ENCODE data around the gene ERGIC2.
A peak's percentile ranks its signal among the peaks of the same experiment; 100 is the strongest.

The ERGIC2 gene

DNA sequence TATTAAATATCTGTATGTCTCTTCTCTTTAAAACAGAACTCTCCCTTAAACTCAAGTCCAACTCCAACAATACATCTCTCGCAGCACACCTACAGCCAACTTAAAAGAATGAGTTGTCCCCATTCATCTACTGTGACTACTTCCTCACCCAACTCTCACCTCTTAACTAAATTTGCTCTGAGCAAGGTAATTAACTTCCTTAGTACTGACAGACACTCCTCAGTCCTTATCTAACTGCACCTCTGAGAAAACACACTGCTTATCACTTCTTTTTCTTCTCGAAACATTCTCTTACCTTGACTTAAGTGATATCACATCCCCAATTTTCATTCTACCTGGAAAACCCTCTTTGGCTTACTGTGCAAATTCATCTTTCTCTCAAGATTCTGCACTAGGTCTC lies 7.0 kb downstream of the ERGIC2 start:
- DNase-seq: no peak

DNA sequence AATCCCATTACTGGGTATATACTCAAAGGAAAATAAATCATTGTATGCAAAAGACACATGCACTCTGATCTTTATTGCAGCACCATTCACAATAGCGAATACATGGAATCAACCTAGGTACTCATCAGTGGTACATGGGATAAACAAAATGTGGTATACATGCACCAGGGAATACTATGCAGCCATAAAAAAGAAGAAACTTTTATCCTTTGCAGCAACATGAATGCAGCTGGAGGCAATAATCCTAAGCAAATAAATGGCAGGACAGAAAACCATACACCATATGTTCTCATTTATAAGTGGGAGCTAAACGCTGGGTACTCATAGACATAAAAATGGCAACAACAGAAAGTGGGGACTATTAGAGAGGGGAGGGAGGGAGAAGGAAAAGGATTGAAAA lies 15.9 kb downstream of the ERGIC2 start:
- DNase-seq: no peak

DNA sequence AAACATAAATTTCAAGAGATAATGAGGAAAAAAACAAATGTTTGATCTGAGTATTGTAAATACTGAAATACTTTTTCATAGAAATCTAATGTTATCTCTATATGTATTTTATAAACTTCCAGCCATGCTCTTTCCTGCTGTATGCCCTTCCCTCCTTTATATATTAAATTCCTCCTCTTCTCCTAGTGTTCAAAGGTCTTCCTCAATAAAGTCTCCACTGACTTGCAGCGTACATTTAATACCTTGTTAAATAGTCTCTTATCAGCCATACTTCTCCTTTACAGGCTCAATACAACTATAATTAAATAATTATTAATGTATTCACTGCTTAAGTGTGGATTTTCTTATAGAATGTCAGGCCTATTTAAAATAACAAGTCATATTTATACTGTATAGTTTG lies 26.0 kb downstream of the ERGIC2 start:
- no peak for DNase-seq

DNA sequence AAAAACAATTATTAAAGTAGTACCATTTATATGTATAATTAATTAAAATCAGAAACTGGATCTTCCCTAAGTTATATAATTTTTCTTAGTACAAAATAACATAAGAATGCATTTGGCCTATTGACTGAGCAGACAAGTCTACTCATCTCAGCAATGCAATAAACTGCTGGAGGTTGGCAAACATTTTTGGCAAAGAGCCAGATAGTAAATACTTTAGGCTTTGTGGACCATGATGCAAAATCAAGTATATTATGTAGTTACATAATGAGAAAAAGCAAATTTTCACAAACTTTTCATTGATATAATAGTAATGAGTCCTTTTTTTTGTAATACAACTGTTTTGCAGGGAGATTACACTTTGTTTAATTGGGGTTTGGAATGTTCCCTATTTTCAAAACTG lies 30.9 kb downstream of the ERGIC2 start:
- no peak for DNase-seq

DNA sequence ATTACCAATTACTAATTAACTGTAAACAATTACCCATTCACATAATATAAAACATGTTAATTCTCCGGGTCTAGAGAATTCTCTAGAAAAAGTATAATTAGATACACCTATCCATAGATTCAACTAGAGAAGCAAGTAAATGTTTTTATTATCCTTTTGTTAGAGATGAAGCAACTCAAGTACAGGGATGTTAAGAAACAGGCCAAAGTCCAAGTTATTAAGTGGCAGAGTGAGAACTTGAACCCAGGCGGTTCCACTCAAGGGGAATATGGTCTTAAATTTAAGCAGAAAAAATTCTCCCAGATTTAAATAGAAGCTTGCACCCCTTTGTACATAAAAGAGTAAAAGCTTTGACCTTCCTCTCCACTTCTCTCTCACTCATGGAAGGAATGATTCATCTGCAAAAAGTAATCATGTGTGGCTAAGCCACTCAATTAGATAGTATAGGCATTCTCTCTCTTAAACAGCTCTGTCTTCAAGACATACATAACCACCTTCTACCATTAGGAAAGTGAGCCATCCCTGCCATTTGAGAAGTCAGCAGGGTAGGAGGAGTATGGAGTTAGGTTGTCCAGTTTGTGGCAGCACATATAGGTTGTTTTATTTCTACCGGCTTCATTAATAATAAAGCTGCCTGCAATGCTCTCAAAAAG lies 34.1 kb downstream of the ERGIC2 start:
- DNase-seq: no peak

DNA sequence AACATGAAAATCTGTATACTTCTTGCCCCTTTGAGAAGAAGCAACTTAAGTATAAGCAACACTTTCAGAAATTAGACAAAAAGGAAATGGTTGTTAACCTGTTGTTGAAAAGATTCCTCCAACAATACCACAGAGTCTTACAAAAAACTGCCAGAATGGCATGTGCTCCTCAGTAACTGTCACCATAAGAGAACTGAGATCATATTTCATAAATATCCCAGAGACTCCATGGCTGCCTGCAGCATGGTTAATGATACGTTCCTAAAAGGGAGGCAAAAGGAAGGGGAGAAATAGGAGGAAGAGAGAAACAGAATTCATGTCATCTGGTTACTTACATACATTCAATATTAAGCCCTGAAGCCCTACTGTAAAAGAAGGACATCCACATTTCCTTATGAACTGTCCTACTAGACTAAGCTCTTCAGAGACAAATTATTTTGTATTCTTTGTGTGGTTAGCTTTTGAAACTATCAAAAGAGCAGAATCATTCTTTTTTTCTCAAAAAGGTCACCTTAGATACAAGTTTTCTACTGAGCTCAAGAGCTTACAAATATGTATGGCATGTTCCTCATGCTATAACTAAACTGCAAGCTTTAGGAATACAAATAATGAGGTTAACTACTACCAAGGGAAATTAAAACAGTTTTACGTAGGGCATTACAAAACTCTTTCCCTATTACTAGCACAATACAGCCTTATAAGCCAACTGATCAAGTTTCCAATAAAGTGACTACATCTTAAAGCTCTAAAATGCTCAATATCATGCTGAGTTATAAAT lies 37.8 kb downstream of the ERGIC2 start:
- DNase-seq: no peak

DNA sequence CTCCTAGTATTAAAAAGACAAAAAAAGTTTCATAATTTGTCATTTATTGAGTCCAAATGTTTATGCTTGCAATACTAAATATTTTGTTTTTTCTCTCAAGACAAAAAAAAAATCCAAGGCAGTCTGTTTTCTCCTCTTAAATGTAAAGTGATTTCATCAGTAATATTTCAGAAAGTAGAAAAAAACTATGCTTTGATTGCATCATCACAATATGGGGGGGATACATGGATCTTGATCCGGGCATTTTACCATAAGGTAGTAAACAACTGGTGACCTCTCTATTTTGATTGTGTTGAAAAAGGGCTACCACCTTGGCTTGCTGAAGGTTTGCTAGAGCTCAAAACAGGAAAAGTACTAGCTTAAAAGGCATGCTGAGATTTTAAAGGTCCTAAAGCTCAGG lies 43.6 kb downstream of the ERGIC2 start:
- no peak for DNase-seq

DNA sequence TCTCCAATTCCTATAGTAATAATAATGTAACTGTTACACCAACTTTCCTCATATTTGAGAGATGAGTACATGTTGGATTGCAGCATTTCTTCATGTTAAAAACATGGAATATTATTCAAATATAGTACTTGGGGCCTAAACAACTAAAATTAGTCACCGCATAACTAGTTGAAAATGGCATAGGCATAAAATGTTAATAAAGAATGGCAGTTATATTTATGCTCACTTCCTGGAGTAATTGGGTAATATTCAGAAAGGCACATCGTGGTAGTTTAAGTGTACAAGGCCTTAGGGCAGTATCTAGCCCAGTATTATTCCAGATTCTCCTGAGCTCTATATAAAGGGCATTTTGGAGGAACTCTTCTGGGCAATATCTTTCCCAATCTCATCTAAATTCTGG lies 46.0 kb downstream of the ERGIC2 start:
- no peak for DNase-seq

DNA sequence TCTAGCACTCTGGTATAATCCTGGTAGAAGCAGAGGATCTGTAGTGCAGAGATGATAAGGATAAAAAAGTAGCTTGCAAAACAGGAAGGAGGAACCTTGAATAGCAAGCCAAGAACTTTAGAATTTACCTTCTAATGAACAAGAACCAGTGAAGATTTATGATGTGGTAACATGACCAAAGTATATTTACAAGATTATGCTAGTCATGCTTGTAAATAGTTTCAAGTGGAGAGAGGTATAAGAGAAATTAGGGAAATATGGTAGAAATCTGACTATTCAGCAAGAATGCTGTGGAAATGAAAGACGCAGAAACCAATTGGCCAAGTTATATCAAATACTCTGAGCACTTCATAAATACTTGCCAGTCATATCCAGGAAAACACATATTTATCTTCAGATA lies 47.8 kb downstream of the ERGIC2 start:
- no peak for DNase-seq

DNA sequence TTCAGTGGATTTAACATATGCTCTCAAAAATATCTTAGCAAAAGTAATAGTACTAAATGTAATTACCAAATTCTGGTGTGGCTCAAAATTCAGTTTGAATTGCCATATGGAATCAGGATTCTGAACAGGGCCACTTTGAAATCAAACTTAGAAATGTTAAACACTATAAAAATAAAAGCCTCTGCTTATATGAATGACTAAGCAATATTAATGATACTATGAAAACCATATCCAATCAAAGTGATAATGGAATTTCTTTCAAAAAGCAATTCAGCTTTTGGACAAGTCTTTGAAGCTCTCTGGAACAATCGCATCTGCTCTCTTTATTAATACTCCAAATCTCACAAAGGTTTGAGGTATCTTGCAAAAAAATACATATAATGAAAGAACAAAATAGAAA lies 51.6 kb downstream of the ERGIC2 start:
- DNase-seq: no peak

DNA sequence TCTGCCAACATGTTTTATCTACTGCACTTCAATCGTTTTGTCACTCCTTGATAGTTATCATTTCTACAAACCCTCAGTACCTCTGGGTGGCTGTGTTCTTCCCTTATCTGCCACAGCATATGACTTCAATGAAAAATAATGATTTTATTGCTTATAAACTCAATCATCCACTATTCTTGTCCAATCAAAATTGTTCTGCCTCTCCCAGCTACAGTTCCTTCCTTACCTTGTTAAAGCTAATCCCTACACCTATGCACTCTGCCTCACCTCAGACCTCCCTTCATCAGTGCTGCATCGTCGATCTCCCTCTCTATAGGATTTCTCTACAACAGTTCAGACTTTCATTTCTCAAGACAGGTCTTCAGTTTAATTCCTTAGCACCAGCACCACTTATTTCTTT lies 58.8 kb downstream of the ERGIC2 start:
- DNase-seq: no peak

DNA sequence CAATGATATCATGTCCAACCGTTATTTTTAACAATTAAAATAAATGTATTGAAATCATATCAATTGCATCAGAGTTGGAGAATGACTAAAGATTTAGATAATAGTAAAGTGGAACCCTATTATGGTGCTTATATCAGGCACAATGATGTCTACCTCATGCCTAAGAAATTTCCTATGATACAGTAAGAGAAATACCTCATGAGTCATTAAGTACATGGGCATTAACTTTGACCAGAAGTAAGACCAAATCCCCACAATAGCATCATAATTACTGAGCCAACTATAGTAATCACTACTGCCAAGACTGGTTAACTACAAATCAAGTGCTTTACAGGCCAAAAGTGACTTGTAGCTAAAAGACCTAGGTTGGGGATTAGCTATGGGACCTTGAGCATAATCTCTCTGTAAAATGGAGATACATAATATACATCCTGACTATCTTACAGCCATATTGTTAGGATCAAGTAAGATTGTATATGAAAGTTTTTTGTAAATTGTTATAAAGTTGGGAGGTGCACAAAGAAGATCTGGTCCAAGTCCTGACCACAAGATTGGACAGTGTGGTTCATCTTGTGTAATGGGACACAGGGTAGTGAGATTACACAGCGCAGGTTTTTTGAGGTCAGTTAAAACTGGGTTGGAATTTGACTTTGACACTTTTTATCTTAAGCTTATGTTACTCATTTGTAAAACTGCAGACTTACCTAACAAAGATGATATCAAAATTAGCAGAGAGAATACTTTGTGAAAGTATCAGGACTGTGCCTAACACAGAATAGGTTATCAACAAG lies 60.5 kb downstream of the ERGIC2 start:
- no peak for DNase-seq

DNA sequence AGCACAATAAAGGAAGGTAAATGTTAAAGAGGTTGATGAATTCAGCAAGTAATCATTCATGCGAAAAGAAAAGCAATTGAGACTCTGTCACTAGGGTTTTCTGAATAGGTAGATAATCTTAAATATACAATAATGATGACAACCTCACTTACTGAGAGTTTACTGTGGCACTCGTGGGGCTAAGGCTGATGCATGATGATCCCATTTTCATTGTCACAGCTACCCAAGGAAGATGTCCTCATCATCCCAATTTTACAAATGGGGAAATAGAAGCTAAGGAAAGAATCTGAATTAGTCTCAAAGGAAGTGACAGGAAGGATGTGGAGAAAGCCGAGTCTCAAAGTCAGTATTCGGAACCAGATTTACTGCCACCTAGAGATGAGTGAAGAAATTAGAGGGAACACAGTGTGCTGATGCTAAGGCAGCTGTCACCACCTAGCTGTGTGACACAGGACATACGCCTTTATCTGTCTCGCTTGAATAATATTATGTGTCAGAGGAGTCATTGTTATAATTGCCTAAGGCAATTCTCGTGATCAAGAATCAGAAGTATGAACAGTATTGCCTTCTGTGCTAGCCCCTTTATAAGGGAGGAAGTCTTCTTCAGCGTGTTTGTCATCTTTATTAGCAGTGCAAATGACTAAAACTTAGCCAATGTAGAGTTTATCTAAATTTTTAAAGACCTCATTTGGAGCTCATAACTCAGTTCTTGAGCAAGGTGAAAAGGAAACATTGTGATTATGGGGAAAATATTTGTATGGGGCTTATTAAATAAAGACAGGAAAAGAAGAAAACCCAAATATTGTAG lies 63.2 kb downstream of the ERGIC2 start:
- DNase-seq: peak; percentile 19

DNA sequence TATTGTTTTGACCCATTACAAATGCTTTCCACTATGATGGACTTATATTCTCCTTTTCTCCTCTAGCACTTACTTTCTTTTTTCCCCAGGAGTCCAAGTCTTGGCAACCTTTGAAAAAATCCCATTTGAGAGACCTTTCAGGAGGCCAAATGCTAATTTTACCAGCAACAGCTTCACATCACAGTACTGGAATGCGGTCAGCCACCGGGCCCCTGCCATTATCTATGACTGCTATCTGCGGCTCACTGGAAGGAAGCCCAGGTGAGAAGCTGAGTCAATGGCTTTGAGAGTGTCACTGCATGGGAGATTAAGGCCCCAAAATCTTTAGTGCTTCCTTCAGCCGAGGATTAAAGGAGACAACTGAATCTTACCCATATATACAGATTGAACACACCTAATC lies 64.2 kb downstream of the ERGIC2 start:
- no peak for DNase-seq

DNA sequence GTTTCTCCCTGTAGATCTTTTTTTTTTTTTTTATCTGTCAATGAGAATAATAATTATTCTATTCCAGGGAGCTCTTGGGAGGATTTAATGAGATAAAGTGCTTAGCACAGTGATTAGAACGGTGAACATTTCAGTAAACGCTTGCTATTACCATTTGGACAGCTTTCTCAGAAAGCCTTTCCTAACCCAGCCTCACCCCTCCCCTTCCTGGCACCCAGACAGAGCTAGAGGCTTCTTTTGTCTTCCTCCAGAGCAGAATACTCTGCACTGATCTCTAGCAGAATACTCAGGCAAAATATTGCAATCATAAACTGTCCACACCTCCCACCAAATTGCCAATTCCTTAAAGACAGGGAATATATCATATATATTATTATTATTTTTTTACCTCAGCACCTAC lies 66.6 kb downstream of the ERGIC2 start:
- no peak for DNase-seq

DNA sequence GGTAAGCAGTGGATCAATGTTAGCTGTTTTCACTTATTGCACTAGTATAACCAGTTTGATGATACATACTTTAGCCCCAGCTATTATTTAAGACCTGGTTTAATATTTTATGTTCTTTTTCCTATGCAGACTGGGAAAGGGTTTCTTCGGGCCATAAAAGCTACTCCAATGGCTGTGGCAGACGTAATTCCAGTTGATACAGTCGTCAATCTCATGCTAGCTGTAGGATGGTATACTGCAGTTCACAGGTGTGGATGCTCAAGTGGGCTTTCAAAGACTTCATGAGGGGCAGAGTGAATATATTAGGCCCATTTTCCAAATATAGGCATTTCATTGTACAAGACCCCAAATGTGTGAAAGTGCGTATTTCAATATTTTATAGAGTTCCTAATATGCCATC lies 70.1 kb downstream of the ERGIC2 start:
- no peak for DNase-seq

DNA sequence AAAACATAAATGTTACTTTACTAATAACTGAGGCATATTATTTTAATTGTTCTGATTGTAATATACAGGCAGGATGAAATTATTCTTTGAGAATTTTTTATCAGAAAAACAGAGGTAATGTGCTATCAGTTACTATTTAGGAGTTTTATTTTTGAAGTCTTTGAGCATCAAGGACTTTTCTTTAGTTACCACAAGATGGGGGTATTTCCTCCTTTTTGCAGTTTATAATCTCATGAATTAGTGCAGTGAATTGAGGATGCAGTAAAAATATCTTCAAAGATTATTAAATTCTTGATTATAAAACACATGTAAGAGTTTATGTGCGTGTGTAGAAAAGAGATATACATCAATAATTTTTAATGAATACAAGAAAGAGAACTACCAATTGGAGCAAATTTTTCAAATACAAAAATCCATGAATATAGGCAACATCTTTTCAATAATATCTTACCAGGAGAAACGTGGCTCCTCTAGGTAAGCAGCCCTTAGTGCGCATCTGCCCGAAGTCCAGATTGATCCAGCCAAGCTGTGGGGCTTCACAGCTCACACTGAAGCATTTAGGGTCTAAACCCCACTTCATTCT lies 71.6 kb downstream of the ERGIC2 start:
- DNase-seq: no peak

DNA sequence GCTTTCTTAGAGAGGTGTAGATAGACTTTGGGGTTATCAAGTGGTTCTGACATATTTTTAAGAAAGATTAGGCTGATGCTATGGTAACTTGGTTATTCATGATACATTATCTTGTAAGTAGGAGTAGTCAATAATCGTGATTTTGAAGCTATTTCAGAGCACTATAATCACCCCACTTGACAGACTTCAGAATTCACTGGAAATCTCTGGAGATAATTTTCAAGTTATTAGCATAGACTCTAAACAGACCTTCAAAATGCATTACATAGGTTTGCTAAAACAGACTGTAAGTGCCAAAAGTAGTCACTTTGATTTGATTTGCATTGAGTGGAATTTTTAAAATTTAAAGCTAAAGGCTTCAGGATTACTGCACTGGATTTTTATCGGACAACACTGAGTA lies 74.3 kb downstream of the ERGIC2 start:
- DNase-seq: no peak

DNA sequence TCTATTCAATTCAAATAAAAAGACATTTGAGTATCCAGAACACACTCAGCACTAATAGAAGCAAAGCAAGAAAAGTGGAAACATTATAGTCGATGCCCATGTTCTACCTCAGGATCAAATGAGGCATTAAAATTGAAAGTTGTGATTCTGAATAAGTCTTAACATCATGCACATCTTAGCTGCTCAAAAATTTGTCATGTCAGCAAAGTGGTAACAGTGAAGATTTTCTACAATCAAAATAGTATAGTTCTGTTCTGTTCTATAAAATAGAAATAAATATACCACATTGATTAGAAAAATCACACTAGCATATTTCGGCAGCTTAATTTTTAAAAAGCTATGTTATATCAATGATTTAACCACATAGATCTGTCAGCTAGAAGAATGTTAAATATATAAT lies 74.7 kb downstream of the ERGIC2 start:
- no peak for DNase-seq

DNA sequence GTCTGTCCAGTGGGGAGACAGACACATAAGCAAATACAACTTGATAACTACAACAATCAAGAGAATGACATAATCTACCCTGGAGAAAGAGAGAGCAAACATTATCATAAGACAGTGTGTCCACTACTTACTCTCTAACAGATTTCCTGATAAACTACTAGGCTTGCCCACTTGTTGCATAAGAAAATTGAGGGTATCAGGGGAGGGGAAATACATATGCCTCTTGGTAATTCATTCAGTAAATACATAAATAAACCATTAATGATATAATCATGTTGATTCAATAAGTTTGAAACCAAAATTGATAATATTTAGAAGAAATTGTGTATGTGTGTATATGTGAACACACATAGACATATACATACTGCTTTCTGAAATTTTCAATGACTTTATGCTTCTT lies 76.6 kb downstream of the ERGIC2 start:
- DNase-seq: no peak

DNA sequence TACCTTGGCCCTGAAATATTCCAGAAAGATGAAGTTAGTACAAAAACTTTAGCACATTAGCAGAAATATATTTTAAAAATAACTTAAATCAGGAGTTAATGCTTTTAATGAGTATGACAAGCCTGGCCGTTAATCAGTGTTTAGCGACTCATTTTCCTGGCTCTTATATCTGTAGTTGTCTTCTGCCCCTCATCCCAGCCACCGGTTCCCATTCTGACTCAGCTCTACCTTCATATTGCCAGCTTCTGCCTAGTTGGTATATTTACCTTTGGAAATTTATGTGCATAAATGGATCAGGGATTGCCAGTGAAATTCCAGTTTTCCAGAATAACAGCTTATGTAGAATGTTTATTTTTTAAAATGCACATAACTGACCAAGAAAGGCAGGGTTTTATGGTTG lies 79.9 kb downstream of the ERGIC2 start:
- no peak for DNase-seq

DNA sequence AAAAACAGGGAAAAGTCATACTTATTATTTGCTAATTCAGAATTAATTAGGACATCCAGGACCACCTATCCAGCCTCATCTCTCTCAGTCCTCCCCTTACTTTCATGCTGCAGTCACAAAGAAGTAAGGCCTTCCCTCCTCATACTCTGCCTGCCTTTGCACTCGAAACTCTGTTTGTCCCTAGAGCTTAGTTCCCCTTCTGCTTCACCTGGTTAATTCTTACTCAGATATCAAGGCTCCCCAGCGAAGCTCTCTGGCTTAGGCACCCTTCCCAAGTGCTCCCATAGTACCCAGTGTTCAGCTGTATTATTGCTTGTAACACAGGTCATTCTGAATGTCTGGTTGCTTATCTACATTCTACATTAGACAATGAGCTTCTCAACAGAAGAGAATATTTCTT lies 81.3 kb downstream of the ERGIC2 start:
- DNase-seq: no peak

DNA sequence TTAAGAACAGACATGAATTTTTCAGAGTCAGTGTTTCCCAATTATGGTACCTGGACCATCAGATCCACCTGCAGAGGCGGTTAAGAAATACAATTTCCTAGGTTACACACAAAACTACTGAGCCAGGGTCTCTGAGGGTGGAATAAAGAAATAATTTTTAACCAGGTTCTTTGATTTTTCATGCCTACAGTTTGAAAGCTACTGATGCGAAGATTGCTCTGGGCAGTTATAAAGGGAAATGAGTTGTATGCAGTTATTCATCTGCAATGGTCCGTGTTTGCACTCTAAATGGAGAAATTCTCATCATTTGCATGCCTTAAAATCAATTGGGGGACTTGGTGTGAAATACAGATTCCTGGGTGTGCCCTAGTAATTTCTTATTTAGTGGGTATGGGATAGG lies 89.7 kb downstream of the ERGIC2 start:
- no peak for DNase-seq
